ENCODE results near the gene CPD.

GRCh38 chr17:30477774-30478115 lies 99.0 kb downstream of the CPD start:
- TF ChIP-seq POLR2A (IDR thresholded peaks at IDR 0.05; ENCODE audit: low read depth, low read length) (no peak), TAF1 (IDR thresholded peaks at IDR 0.05; ENCODE audit: low read depth, low read length) (peak; percentile 29; the same call in 1 of the 2 replicates), POLR2AphosphoS5 (IDR thresholded peaks at IDR 0.05; ENCODE audit: low read depth, low read length) (no peak), POU2F2 (IDR thresholded peaks at IDR 0.05; ENCODE audit: low read depth, low read length) (no peak; the same call in 1 of the 2 replicates), SPI1 (IDR thresholded peaks at IDR 0.05; ENCODE audit: low read depth, low read length) (no peak), PAX5 (IDR thresholded peaks at IDR 0.05; ENCODE audit: insufficient read depth, low read length, severe bottlenecking) (no peak)
